AG04450 (cell line): ENCODE measurements around the gene SPATA25. TPM values are rescaled to one million over a fixed set of nuclear protein-coding genes. Genes with fewer than 3 reads are reported as not detected.

ENCODE experiments used
- CTCF ChIA-PET: fragments of 300-600, 350-600 bp; formaldehyde crosslinking; extraction: SDS; loops from one replicate; lab custom pipeline; 2022; ENCODE audit warnings: antibody characterized with exemption, inconsistent platforms; lab: Charles Lee
- POLR2A ChIA-PET: fragments of 350-600 bp; formaldehyde crosslinking; extraction: SDS; loops from one replicate; lab custom pipeline; 2021; ENCODE audit warnings: antibody characterized with exemption, inconsistent platforms; lab: Yijun Ruan, JAX
- DNase-seq: peaks from one replicate; pipeline ENCODE4 v3.0.0-alpha.2; 2011; ENCODE audit warnings: low read depth, low spot score
- H3K27ac ChIP-seq: one replicate; pipeline ENCODE4 v1.5.1; 2012; ENCODE audit warnings: low read depth, low read length, control low read depth
- H3K27me3 ChIP-seq: one replicate; pipeline ENCODE4 v1.6.0; 2012; ENCODE audit warnings: low read length; ENCODE audit not compliant: control insufficient read depth, insufficient read depth
- H3K4me3 ChIP-seq: 2 replicates; pipeline ENCODE4 v1.5.1; 2011; ENCODE audit warnings: mild to moderate bottlenecking, low read depth, low read length, control low read depth
- H3K9me3 ChIP-seq: 2 replicates; pipeline ENCODE4 v1.5.1; 2012; ENCODE audit warnings: low read length; ENCODE audit not compliant: control insufficient read depth, insufficient read depth
- polyA plus RNA-seq: library from polyadenylated mRNA; depleted of rRNA; stranded (reverse); fragments of >200 nt; gene quantifications from 2 replicates; pipeline ENCODE4 v1.2.3, GENCODE V29; 2011
- TF ChIP-seq, protein P1 (sequence below): IDR thresholded peaks from 2 replicates; pipeline ENCODE4 v1.5.1; 2011; ENCODE audit warnings: low read depth, low read length, control low read depth, inconsistent platforms

Gene SPATA25
- polyA plus RNA-seq, 1 experiment = 0.50 TPM

DNA sequence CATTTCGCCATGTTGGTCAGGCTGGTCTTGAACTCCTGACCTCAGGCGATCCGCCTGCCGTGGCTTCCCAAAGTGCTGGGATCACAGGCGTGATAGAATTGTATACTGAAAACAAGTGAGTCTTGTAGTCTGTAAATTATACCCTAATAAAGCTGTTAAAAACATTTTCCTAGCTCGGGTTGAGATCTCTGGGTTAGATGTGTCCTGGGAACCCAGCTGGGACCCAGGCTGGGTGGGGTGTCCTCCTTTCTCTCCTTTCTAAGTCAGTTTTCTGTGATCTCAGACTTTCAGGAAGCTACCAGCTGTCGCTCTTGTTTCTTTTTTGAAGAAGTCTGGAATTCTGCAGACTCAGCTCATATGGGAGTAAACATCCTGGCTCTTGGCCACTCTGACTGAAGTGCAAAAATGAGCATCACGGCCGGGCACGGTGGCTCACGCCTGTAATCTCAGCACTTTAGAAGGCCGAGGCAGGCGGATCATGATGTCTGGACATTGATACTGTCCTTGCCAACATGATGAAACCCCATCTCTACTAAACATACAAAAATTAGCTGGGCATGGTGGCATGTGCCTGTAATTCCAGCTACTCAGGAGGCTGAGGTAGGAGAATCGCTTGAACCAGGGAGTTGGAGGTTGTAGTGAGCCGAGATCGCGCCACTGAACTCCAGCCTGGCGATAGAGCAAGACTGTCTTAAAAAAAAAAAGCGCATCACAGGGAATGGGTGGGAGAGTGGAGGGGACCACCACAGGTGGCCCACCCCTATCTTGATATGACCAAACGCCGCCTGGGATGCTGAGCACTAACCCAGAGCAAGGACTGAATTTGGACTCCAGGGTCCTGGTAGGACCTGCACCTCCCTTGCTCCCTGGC lies 37.2 kb upstream of the SPATA25 start:
- Histone ChIP-seq H3K27ac (peak overlapping the region; percentile 47), H3K27me3 (no peaks in the 10 kb centered on the region), H3K4me3 (no peak overlapping the region), H3K9me3 (no peaks in the 10 kb centered on the region)
- DNase-seq = no peak
- ChIA-PET POLR2A (interaction anchor here (0.7 to 4.1 kb wide), 4 partner anchors 10 to 34 kb away, joined by 3 to 47 read pairs (median 11); partner anchors contain the start of genes CTSA, NEURL2, PCIF1 and PLTP), CTCF (interaction anchor here (0.7 to 2.3 kb wide), 5 partner anchors 9 to 125 kb away, joined by 3 to 11 read pairs (median 5); no protein-coding TSS in a partner anchor)
- TF ChIP-seq, protein P1, sequence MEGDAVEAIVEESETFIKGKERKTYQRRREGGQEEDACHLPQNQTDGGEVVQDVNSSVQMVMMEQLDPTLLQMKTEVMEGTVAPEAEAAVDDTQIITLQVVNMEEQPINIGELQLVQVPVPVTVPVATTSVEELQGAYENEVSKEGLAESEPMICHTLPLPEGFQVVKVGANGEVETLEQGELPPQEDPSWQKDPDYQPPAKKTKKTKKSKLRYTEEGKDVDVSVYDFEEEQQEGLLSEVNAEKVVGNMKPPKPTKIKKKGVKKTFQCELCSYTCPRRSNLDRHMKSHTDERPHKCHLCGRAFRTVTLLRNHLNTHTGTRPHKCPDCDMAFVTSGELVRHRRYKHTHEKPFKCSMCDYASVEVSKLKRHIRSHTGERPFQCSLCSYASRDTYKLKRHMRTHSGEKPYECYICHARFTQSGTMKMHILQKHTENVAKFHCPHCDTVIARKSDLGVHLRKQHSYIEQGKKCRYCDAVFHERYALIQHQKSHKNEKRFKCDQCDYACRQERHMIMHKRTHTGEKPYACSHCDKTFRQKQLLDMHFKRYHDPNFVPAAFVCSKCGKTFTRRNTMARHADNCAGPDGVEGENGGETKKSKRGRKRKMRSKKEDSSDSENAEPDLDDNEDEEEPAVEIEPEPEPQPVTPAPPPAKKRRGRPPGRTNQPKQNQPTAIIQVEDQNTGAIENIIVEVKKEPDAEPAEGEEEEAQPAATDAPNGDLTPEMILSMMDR = no peak

DNA sequence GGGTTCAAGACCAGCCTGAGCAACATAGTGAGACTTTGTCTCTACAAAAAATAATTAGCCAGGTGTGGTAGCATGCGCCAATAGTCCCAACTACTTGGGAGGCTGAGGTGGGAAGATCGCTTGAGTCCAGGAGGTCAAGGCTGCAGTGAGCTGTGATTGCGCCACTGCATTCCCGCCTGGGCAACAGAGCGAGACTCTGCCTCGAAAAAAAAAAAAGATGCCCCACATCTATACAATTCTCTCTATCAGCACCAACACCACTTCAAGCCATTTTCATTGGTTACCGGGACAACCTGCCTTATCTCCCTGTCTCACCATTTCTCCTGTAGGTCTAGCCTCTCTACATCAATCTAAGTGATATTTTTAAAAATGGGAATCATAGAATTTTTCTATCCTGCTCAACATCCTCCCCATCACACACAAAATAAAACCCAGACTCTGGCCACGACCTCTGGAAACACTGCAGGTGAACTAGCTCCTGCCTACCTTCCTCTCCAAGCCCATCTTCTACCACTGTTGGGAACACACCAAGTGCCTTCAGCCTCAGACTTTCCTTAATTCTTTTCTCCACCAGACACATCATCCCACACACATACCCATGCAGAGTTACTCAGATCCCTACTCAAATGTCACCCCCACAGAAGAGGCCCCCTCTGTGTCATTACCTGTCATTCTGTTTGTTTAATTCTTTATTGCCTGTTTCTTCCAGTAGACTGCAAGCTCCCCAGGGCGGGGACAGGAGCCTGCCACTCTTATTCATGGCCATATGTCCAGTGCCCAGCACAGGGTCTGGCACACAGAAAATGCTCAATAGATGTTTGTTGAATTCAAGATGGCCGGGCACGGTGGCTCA lies 34.1 kb upstream of the SPATA25 start:
- POLR2A ChIA-PET = interaction anchor here (1.5 to 2.5 kb wide), 2 partner anchors 11 to 12 kb away, joined by 4 to 11 read pairs; no protein-coding TSS in a partner anchor
- CTCF ChIA-PET = interaction anchor here (0.6 to 1.6 kb wide), 3 partner anchors 13 to 122 kb away, joined by 3 to 5 read pairs (median 4); partner anchors contain the start of gene PCIF1

DNA sequence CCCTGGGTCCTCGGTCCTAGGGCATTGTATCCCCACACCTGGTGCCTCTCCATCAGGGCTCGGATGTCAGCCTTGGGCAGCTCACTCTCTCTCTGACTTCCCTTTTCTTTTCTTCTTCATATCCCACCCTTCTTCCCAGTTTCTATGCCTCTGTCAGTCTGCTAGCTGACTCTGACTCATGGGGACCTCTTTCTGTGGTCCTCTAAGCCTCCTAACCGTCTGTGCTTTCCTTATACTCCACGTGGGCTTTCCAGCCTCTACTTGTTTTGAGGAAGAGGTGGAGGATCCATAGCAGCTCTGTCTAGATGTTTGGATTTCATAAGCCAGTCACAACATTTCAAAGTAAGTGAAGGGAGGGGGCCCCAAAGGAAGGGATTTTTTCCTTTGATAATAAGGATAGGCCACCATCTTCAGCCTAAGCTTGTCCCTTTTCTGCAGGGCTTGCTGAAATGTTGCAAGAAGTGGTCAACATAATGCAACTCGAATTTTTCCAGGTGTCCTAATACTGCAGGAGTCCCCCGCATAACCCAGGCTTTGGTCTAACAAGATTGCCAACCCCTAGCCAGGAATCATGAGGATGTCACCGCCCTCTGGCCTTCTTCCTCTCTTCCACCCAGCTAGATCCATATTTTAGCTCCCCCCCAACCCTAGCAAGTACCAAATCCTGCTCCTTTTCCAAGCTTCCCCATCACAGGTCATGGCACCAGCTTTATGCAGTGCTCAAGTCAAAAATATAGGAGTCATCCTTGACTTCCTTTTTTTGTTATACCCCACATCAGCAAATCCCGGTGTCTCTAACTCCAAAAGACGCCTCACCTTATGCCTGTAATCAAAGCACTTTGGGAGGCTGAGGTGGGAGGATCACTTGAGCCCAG lies 33.3 kb upstream of the SPATA25 start:
- no peak for DNase-seq
- H3K4me3 ChIP-seq = peak overlapping the region; percentile 7; the same call in 1 of the 2 replicates
- CTCF ChIA-PET = interaction anchor here (1.1 to 2.7 kb wide), 2 partner anchors 13 to 49 kb away, joined by 3 to 12 read pairs; no protein-coding TSS in a partner anchor
- POLR2A ChIA-PET = interaction anchor here (1.0 to 3.5 kb wide), 6 partner anchors 9 to 103 kb away, joined by 3 to 36 read pairs (median 6); partner anchors contain the start of genes PCIF1 and PLTP
- H3K27ac ChIP-seq = peak overlapping the region; percentile 86
- TF ChIP-seq, protein P1 = no peak
- H3K9me3 ChIP-seq = no peaks in the 10 kb centered on the region
- no peaks in the 10 kb centered on the region for H3K27me3 ChIP-seq

More for the DNA sequence above, 34.1 kb upstream of the SPATA25 start:
- no peak overlapping the region for H3K27ac ChIP-seq
- no peaks in the 10 kb centered on the region for H3K9me3 ChIP-seq
- no peaks in the 10 kb centered on the region for H3K27me3 ChIP-seq
- TF ChIP-seq, protein P1 = no peak
- no peak overlapping the region for H3K4me3 ChIP-seq
- no peak for DNase-seq

DNA sequence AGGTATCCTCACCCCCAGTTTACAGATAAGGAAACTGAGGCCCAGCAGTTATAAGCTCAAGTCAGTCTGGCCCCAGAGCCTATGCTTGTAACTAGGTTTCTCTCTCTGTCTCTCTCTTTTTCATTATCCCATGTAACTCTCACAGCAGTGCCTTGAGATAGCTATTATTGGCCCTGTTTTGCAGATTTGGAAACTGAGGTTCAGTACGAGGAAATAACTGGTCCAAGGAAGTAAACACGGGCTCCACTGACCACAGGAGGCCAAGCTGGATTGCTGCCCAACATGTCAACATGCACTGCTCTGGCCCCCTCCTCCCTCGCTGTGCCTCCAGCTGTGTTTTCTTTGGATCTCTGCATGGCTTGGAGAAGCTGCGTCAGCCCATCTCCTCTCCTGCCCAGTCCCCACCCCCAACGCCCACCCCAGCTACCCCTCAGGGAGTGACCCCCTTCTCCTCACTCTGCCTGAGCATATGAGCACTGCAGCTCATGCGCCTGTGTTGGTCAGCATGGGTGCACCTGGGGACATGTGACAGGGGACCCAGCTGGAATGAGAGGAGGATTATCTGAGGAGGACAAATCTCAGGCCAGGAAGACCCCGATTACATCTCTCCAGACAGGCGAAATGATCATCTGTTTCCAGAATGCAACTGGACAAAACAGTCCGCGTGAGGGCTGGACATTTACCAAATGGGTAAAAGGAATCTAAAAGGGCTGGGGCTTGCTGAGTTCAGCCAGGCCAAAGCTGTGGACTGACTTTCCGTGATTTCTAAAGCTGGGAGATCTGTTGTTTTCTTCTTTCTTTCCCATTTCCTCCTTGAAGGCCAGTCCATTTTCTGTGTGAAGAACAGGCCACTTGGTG lies 32.3 kb upstream of the SPATA25 start:
- Histone ChIP-seq H3K4me3 (no peak overlapping the region; the same call in 1 of the 2 replicates), H3K9me3 (no peaks in the 10 kb centered on the region), H3K27ac (peak overlapping the region; percentile 86), H3K27me3 (no peaks in the 10 kb centered on the region)
- CTCF ChIA-PET = interaction anchor here (1.1 to 2.7 kb wide), 2 partner anchors 14 to 50 kb away, joined by 3 to 12 read pairs; no protein-coding TSS in a partner anchor
- TF ChIP-seq, protein P1 = no peak
- DNase-seq = peak; percentile 82
- POLR2A ChIA-PET = interaction anchor here (0.6 to 3.5 kb wide), 9 partner anchors 8 to 102 kb away, joined by 3 to 36 read pairs (median 6); partner anchors contain the start of genes PCIF1 and PLTP
